GM18505 (cell line): Measurements from ENCODE around the gene C1QTNF1.
A peak's percentile ranks its signal among the peaks of the same experiment; 100 is the strongest.
"Not testable (repeated sequence)": the region's sequence is repeated elsewhere in the genome, so short reads cannot be mapped to it uniquely, and the experiment has no call there.

Experiments used
- ATAC-seq: cut with Tn5 transposase; IDR thresholded peaks from one replicate; pipeline ENCODE4 v1.9.1; 2021; ENCODE audit not compliant: unreplicated experiment
- POLR2A ChIP-seq: IDR thresholded peaks from 4 replicates; pipeline ENCODE4 v1.6.1; 2011; ENCODE audit warnings: borderline replicate concordance; ENCODE audit not compliant: insufficient read depth, insufficient read length; ENCODE audit errors: extremely low read depth

The C1QTNF1 gene

DNA sequence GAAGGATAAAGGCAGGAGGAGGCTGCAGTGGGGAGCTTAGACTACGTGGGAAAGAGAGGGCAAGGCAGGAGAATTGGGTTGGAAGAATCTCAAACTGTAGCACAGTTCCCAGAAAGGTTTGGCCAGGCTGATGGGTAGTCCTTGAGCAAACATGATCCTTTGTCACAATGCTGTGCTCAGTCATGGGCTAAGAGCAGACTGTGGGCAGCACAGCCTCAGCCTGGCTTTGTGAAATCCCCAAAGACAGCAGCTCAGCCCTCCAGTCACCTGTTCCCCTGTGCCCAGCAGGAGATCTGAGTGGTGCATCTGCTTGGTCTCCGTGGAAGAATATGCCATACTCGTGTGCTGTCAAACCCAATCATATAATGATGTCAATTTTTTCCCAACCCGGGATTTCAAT lies 40.1 kb downstream of the C1QTNF1 start:
- ATAC-seq = no peak
- no peak for TF ChIP-seq POLR2A

DNA sequence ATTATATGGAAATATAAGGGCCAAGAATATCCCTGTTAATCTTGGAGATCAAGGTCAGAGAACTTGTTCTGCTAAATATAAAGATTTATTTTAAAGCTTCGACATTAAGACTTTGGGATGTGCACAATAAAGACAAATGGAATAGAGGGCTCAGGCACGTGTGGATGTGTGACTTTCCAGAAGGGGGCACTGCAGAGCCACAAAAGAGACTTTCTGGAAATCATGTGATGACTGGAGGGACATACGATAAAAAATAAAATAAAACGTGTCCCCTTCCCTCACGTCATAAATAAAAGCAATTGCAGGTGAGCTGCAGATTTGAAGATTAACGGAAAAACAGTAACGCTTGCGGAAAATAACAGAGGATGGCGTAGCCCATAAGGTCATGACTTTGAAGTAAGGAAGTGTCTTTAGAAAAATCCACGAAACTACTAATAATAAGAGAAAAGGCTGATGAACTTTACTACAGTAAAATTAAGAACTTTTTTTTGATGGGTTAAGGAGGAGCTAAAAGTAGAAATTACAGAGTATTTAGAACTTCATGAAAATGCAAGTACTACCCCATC lies 41.2 kb downstream of the C1QTNF1 start:
- TF ChIP-seq POLR2A = no peak
- no peak for ATAC-seq

DNA sequence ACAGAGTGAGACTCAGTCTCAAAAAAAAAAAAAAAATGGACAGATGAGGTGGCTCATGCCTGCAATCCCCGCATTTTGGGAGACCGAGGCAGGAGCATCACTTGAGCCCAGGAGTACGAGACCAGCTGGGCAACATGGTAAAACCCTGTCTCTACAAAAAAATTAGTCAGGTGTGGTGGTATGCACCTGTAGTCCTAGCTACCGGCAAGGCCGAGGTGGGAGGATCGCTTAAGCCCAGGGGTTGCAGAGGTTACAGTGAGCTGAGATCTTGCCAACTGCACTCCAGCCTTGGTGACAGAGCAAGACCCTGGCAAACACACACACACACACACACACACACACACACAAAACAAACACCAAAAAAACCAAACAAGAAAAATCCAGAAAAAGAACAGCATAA lies 43.0 kb downstream of the C1QTNF1 start:
- ATAC-seq = no peak
- no peak for TF ChIP-seq POLR2A

DNA sequence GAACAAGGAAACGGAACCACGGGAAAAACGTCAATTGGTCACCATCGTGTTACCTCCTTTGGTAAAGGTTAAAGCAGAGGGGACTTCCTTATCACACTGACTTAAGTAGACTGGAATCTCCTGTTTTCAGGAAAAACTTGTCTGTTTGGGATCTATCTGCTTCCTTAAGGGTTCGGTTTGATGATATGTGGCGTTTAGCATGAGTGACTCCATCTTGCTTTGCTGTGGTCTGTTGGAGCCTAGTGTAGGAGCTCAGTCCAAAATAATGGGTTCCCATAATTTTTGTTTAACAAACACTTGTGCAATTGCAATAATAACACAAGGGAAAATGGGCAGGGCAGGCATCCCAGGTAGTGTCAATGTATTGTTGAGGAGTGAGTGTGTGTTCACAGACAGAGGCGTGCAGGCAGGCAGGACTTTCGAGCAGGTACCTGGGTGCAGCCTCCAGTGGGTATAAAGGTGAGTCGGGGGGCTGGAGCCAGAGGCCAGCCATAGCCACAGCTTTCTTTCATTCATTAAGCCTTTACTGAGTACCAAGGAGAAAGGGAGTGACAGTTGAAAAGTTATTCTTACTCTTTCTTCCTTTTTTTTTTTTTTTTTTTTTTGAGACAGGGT lies 46.4 kb downstream of the C1QTNF1 start:
- TF ChIP-seq POLR2A = no peak
- no peak for ATAC-seq

DNA sequence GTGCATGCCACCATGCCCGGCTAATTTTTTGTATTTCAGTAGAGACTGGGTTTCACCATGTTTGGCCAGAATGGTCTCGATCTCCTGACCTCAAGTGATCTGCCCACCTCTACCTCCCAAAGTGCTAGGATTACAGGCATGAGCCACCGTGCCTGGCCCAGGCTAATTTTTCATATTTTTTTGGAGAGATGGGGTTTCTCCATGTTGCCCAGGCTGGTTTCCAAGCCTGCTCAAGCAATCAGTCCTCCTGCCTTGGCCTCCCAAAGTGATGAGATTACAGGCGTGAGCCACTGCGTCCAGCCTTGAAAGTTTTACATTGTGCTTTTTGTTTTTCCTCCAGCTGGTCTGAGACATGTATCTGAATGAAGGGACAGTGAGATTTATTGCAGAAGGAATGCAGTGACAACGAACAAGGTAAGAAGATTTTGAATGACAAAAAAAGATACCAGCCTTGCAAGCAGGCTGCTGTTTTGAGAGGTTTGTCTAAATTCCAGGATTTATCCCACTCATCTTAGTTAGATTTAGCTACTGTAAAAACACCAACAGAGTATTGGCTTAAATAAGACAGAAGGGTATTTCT lies 47.3 kb downstream of the C1QTNF1 start:
- no peak for ATAC-seq

DNA sequence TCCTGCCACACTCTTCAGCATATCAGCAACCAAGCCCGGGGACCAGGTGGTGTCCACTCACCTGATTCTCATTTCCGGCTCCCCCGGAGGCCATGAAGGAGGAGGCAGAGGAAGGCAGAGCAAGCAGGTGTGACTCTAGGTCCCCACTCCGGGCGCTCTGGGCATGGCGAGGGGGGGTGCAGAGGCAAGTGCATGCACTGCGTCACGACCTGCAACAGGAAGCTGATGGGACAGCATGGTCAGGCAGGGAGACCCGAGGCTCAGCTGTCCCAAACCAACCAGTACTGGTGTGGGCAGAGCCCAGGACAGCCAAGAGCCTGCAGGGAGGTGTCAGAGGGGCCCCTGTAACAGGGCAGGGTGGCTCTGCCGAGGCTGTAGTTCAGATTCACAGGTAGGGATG lies 48.6 kb downstream of the C1QTNF1 start:
- ATAC-seq = no peak
- no peak for TF ChIP-seq POLR2A

More for the DNA sequence above, 47.3 kb downstream of the C1QTNF1 start:
- TF ChIP-seq POLR2A = no peak

DNA sequence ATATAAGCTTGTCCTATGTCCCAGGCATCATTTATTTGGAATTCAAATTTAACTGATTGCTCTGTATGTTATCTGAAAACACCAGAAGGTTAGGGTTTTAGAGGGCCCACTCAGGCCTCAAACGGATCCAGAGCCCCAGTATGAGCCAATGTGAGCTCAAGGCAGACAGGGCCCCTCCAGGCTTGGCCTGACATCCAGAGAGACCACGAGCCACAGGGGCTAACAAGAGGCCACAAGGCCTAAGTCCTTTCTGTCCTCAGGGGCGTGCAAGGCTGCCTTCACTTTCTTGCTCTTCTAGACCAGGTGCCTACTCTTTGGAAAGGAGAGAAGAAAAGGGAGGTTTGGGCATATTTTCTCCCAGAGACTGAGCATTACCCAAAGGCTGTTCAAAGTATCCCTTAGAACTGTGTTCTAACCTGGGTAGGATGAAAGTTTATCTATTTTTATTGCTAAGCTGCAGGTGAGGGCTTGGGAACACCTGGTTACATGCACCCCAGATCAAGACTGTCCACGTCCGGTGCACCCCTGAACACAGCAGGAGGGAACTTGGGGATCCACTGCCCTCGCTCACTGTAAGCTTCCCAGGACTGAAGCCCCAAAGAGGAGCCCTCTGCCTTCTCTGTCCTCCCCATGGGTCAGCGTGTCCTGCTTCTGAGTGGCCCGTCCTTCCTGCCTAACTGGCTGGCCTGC lies 49.2 kb downstream of the C1QTNF1 start:
- ATAC-seq = no peak
- no peak for TF ChIP-seq POLR2A

DNA sequence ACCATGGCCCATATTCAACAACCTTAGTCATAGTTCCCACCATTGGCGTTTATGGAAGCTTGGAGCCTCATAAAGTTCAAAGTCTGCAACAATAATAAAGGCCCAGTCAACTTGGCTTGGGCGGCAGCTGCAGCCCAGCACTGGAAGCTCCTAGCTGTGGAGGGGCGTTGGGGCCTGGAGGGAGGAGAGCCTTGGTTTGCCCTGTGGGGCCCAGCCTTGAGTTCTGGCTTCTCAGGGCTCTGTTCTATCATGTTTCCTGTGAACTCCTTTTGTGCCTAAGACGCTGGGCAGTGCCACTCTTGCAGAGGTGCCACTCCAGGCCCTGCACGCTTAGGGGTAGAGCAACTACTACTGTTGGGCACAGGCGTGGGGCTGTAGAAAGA lies 49.7 kb downstream of the C1QTNF1 start:
- no peak for TF ChIP-seq POLR2A
- ATAC-seq = no peak

DNA sequence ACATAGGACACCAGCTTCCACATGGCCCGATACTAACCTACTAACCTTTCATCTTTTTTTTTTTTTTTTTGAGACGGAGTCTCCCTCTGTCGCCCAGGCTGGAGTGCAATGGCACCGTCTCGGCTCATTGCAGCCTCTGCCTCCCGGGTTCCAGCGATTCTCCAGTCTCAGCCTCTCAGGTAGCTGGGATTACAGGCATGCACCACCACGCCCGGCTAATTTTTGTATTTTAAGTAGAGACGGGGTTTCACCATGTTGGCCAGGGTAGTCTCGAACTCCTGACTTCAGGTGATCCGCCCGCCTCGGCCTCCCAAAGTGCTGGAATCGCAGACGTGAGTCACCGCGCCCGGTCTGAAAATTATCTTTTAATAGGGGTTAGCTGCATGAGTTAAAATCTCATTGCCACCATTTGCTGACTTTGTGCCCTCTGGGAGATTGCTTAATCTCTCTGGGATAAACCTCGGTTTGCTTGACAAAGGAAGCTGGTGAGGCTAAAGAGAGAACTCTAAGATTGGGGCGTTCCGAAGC lies 50.2 kb downstream of the C1QTNF1 start:
- ATAC-seq = not testable (repeated sequence)

DNA sequence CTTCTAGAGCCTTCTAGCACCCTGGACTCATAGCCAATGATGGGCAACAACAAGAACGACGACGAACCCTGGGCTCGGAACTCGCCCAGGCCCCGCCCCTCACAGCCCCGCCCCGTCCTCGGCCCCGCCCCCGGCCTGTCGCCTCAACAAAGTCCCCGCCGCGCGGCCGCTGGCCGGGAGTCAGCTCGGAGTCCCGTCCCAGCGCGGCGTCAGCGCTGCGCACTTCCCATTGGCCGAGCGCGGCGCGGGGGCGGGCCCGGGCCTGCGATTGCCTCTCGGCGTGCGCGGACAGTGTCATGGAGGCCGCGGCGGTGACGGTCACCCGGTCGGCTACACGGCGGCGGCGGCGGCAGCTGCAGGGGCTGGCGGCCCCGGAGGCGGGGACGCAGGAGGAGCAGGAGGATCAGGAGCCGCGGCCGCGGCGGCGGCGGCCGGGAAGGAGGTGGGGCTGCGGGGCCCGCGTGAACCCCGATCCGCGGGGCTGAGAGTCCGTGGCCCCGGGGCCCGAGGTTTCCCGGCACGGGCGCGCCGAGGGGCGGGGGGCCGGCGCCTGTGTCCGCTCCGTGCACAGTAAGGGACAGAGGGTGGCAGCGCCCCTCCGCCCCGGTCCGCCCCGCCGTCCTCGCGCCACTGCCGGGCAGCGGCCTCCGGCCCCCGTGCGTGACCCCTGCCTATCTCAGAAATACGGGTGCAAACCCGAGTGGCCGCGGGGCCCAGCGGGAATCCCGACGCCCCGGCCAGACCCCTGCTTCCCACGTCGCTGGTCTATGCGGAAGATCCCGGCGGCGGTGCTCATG lies 50.9 kb downstream of the C1QTNF1 start, which contains the start of gene ENGASE:
TSS of gene ENGASE (plus strand) at position 176 of the 797 bp plus-strand sequence. CDS start at position 297, 121 bp downstream.
- peak; percentile 81 for ATAC-seq
- peak; percentile 76 for TF ChIP-seq POLR2A

DNA sequence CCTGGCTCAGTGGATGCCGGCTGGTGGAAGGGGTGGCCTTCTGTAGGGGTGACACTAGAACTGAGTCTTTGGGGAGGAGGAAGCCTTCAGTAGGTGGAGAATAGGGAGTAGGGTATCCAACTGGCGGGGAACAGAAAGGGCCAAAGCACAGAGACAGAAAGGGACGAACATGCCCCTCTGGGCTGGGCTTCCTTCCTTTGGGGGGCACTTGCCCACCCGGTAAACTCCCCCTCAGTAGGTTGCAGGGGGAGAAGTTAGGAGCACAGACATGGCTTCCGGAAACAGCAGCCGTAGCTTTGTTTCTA lies 51.4 kb downstream of the C1QTNF1 start:
- TF ChIP-seq POLR2A = no peak
- no peak for ATAC-seq

DNA sequence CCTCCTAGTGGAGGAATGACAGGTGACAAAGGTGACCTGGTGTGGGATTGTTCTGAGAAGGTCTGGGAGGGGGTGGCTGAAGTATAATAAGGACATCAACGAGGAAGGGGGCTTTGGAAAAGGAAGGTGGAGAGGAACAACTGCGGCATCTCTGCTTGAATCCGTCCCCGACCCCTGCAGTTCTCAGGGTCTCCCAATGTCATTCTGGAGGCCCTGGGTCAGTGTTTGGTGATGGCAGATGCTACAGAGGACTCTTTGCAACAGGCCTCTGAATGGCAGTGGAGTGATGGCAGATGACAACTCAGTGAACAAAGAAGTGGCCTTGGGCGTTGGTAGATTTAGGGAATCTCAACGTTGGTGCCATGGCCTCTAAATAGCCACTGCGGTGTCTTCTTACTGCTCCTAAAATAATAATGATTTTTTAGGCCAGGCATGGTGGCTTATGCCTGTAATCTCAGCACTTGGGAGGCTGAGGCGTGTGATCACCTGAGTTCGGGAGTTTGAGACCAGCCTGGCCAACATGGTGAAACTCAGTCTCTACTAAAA lies 52.0 kb downstream of the C1QTNF1 start:
- no peak for TF ChIP-seq POLR2A
- ATAC-seq = no peak

DNA sequence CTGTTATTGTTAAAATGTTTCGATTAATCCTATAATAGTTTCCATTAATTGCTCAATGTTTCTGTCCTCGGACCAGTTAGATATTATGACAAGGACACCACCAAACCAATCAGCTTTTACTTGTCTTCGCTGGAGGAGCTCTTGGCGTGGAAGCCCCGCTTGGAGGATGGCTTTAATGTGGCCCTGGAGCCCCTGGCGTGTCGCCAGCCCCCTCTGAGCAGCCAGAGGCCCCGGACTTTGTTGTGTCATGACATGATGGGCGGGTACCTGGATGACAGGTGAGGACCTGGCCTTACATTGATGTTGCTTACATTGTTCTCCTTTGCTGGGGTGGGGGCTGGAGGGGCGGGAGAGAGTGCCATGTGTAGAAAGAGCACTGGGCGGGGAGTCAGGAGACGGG lies 53.6 kb downstream of the C1QTNF1 start:
- ATAC-seq = no peak
- no peak for TF ChIP-seq POLR2A
